Adipocyte (in vitro differentiated cells): ENCODE data around the gene TBC1D26.
"Not testable (repeated sequence)": the region's sequence is repeated elsewhere in the genome, so short reads cannot be mapped to it uniquely, and the experiment has no call there.

ENCODE experiments used
- DNase-seq: peaks from one replicate; pipeline ENCODE4 v3.0.0-alpha.2; 2015; ENCODE audit warnings: low read depth
- H3K27me3 ChIP-seq: replicated peaks from 2 replicates; pipeline ENCODE4 v1.7.0; 2013; ENCODE audit warnings: mild to moderate bottlenecking, low read length, moderate library complexity; ENCODE audit not compliant: control insufficient read depth, insufficient read depth
- H3K36me3 ChIP-seq: 2 replicates; pipeline ENCODE4 v1.7.0; 2013; ENCODE audit warnings: low read length, mild to moderate bottlenecking, moderate library complexity; ENCODE audit not compliant: control insufficient read depth, insufficient read depth, severe bottlenecking
- H3K4me1 ChIP-seq: 2 replicates; pipeline ENCODE4 v1.7.0; 2013; ENCODE audit warnings: mild to moderate bottlenecking, low read length, moderate library complexity; ENCODE audit not compliant: control insufficient read depth, insufficient read depth
- H3K4me3 ChIP-seq: 2 replicates; pipeline ENCODE4 v1.7.0; 2013; ENCODE audit warnings: mild to moderate bottlenecking, low read length, moderate library complexity
- H3K9ac ChIP-seq: 2 replicates; pipeline ENCODE4 v1.7.0; 2013; ENCODE audit warnings: mild to moderate bottlenecking, low read length, moderate library complexity
- H3K9me3 ChIP-seq: 2 replicates; pipeline ENCODE4 v1.7.0; 2013; ENCODE audit warnings: mild to moderate bottlenecking, low read length, moderate library complexity; ENCODE audit not compliant: control insufficient read depth

Gene TBC1D26

DNA sequence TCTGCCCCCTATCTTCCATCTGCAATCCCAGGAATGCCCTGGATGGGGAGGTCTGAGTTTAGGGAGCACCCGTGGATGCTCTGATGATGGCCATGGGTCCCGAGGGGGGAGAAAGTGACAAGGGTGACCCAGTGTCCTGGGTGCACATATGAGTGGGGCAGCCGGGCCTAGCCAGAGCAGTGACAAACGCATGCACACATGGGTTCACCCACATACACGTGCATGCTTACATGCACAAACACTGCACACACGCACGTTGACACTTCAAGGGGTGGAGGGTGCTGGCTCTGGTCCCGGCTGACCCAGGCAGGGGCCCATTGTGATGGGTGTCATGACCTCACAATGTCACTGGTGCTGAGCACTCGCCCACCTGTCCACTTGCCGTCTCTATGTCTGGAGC is at the start of gene TBC1D26:
TBC1D26 (plus strand) TSS at position 384 of the 400 bp plus-strand sequence. CDS start 3,066 bp downstream, outside the sequence.
- not testable (repeated sequence) for H3K36me3 ChIP-seq, H3K27me3 ChIP-seq, H3K9me3 ChIP-seq, H3K4me3 ChIP-seq, H3K9ac ChIP-seq, H3K4me1 ChIP-seq, DNase-seq

DNA sequence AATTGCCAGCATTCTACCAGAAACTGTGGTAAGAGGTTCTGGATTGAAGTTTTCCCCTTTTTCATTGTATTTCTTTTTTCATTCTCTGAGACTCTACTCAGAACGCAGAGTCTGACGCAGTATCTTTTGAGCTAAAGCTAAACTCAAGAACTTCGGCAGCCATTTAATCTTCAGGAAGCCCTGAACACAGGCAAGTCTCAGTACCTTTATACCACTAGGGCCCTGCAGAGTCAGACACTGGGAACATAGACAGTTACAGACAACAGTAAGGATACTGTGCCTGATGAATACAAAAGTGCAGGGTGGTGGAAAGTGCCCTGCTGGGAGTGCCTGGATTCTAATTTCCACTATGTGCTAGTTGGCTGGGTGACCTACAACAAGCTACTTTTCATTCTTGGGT is 48.9 kb upstream of the TBC1D26 start:
- not testable (repeated sequence) for H3K9me3 ChIP-seq, H3K27me3 ChIP-seq, H3K4me1 ChIP-seq, DNase-seq, H3K9ac ChIP-seq, H3K36me3 ChIP-seq
- peak overlapping the region; percentile 78 for H3K4me3 ChIP-seq

DNA sequence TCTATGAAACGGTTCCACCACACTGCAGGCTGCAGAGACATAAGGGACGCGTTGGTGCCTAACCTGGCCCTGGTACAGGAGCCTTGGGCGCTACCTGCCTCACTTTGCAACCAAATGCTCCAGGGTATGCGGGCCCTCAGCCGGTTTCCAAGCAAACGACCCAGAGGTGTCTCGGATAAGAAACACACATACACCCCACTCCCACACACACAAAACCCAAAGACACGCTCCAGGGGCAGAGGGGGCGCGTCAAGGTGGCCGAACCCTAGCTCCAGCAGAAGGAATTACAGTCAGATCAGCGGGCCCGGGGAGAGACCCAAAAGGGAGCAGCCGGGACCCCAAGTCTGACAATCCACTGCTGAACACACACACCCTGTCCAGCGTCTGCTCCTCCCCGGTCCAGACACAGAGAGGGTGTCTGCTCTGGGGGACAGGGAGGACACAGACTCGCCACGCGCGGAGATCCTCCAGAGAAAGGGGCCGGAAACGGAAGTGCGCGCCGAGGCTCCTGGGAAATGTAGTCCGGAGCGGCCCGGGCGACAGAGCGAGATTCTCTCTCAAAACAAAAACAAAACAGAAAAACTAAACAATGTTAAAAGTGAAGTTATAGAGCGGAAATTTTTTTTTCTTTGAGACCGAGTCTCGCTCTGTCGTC is 48.1 kb upstream of the TBC1D26 start, which contains the start of gene TRIM16:
TRIM16 (minus strand) TSS at position 488 of the 655 bp plus-strand sequence. CDS start 32,702 bp downstream, outside the sequence.
- not testable (repeated sequence) for H3K27me3 ChIP-seq, H3K36me3 ChIP-seq
- peak; percentile 88 for DNase-seq

DNA sequence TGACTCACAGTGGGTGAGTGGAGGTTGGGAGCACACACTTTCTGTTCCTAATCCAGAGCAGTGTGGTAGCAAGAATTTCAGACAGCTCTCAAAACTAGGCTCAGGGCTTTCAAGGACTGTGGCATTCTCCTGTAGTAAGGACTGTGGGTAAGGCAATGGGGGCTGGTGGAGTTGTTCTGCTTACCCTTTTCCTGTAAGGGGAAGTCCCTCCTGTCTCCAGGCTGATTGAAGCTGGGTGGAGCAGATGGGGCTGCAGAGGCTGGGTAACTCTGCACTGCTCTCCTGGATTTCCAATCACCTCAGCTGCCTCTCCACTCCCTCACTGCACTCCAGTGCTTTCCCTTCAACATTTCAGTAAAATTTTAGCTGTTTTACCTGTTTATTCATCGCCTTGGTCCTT is 44.6 kb upstream of the TBC1D26 start:
- not testable (repeated sequence) for H3K27me3 ChIP-seq

More for the DNA sequence above, 48.1 kb upstream of the TBC1D26 start, which contains the start of gene TRIM16:
- peak within 1 kb of the TSS; percentile 78 for H3K4me3 ChIP-seq
- H3K4me1 ChIP-seq, H3K9me3 ChIP-seq: not testable (repeated sequence)
- H3K9ac ChIP-seq: peak within 1 kb of the TSS; percentile 84

DNA sequence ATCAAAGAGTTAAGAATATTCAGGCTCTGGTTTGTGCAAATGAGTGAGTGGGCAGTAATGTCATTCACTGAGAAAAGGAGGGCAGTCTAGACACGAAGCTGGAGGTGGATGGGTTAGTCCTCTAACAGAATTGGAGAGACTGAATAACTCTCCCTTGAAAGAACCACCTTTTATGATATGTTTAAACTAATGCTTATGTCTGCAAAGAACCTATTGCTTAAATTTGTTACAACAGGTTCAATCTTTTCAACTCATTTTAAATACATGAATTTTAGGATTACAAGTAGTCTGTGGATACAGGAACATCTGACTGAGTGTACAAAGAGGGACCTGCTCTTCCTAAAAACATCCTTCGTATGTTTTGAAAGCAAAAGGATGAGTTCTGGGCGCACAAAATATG is 33.1 kb upstream of the TBC1D26 start:
- peak; percentile 16 for DNase-seq
- not testable (repeated sequence) for H3K27me3 ChIP-seq, H3K4me1 ChIP-seq, H3K36me3 ChIP-seq, H3K9me3 ChIP-seq
- Histone ChIP-seq H3K9ac (peak overlapping the region; percentile 81), H3K4me3 (peak overlapping the region; percentile 82)

More for the DNA sequence above, 44.6 kb upstream of the TBC1D26 start:
- H3K4me1 ChIP-seq, H3K9ac ChIP-seq, H3K4me3 ChIP-seq, H3K9me3 ChIP-seq, H3K36me3 ChIP-seq, DNase-seq: not testable (repeated sequence)

DNA sequence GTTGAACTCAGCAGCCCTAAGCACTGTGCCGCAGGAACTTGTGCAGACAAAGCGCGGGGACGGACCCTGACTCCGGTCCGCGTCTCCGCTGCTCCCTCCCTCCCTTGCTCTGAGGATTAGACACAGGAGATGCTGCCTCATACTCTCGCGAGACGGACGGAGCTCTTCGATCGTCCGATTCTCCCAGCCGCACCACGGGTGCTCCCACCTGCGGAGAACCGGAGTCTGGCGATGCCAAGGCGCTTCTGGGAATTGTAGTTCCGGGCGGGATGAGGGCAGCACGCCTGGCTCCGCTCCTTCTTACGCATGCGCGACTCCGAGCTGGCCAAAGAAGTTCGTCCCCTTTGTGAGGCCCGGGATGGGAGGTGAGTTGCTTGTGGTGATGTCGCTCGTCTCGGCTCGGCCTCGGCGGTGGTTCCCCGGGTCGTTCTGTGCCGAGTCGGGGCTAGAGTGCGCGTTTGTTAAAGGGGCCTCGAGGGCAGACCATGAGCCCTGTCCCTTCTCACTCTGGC is 32.6 kb upstream of the TBC1D26 start, which contains the start of gene ZNF286A:
ZNF286A (plus strand) TSS at position 340 of the 512 bp plus-strand sequence. CDS start 578 bp downstream, outside the sequence.
- not testable (repeated sequence) for H3K4me1 ChIP-seq, H3K9me3 ChIP-seq, H3K36me3 ChIP-seq, H3K27me3 ChIP-seq
- Histone ChIP-seq H3K4me3 (peak within 1 kb of the TSS; percentile 82), H3K9ac (peak within 1 kb of the TSS; percentile 81)
- peak; percentile 100 for DNase-seq

DNA sequence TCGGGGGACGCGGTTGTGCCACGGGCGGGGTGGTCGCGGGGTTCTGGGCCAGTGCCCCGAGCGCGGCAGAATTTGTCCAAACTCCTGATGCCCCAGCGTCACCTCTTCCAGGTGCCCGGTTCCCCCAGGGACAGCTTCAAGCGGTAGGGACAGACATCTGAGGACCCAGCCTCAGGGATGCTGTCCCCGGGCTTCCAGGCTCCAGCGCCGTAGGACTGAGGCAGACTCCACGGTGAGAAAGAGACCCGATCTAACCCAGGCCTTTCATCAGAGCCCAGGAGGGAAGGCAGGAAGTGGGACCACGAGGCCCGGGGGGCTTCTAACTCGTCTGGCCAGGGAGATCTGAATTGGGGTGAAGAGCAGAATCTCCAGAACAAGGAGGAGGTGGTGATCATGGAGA is 32.1 kb upstream of the TBC1D26 start:
- H3K9me3 ChIP-seq, H3K27me3 ChIP-seq, DNase-seq, H3K4me1 ChIP-seq, H3K36me3 ChIP-seq: not testable (repeated sequence)
- Histone ChIP-seq H3K9ac (peak overlapping the region; percentile 75), H3K4me3 (peak overlapping the region; percentile 82)

DNA sequence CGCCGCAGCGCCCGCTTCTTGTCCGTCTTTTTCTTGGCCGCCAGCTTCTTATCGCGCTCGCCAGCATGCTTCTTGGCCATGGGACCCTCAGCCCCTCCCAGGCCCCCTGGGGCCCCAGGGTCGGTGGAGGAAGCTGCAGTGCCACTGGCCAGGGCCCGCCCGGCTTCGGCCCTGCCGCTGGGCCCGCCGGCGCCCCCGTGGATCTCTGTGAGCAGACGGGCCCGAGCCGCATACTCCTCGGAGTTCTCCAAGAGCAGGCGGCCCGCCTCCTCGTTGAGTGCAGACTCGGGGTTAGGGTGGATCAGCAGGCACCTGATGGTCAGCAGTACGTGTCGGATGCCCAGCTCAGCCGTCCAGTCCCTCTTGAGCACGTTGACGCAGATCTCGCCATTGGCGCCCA is 27.8 kb upstream of the TBC1D26 start:
- DNase-seq, H3K9ac ChIP-seq, H3K4me1 ChIP-seq, H3K4me3 ChIP-seq, H3K27me3 ChIP-seq: not testable (repeated sequence)
- Histone ChIP-seq H3K36me3 (peaks cover 34% of the 10 kb centered on the region), H3K9me3 (peaks cover 37% of the 10 kb centered on the region)

DNA sequence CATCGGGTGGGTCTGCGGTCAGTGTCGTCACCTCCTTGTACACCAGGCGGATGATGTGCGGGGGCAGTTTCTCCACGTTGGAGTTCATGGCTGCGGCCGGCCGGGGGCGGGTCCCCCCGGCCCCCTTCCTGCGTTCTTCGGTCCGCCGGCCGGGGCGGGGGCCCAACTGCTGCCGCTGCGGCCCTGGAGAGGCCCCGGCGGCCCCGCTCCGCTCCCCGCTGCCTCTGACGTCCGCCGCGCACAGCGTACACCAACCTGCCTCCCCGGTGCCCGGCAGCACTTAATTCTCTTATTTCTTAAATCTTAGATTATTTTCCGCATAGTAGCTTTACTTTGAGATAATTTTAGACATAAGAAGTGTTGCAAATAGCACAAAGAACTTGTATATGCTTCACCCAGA is 27.3 kb upstream of the TBC1D26 start:
- not testable (repeated sequence) for H3K4me1 ChIP-seq, H3K9ac ChIP-seq, H3K27me3 ChIP-seq, DNase-seq, H3K4me3 ChIP-seq
- Histone ChIP-seq H3K9me3 (peaks cover 40% of the 10 kb centered on the region), H3K36me3 (peaks cover 34% of the 10 kb centered on the region)

DNA sequence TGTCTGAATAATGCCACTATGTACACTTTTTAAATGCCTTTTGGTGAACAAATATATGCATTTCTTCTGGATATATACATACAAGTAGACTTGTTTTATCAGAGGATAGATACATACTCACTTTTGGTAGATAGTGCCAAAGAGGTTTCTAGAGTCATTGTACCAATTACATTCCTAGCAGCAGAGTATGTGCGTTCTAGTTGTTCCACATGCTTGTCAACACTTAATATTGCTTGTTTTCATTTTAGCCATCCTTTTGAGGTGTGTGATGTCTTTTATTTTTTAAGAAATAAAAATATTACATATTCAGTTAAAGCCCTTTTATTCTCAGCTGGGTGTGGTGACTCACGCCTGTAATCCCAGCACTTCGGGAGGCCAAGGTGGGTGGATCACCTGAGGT is 23.2 kb upstream of the TBC1D26 start:
- not testable (repeated sequence) for H3K4me1 ChIP-seq, H3K9ac ChIP-seq, DNase-seq, H3K27me3 ChIP-seq
- H3K36me3 ChIP-seq: peaks cover 45% of the 10 kb centered on the region
- H3K9me3 ChIP-seq: peaks cover 61% of the 10 kb centered on the region
- peak overlapping the region; percentile 47 for H3K4me3 ChIP-seq

DNA sequence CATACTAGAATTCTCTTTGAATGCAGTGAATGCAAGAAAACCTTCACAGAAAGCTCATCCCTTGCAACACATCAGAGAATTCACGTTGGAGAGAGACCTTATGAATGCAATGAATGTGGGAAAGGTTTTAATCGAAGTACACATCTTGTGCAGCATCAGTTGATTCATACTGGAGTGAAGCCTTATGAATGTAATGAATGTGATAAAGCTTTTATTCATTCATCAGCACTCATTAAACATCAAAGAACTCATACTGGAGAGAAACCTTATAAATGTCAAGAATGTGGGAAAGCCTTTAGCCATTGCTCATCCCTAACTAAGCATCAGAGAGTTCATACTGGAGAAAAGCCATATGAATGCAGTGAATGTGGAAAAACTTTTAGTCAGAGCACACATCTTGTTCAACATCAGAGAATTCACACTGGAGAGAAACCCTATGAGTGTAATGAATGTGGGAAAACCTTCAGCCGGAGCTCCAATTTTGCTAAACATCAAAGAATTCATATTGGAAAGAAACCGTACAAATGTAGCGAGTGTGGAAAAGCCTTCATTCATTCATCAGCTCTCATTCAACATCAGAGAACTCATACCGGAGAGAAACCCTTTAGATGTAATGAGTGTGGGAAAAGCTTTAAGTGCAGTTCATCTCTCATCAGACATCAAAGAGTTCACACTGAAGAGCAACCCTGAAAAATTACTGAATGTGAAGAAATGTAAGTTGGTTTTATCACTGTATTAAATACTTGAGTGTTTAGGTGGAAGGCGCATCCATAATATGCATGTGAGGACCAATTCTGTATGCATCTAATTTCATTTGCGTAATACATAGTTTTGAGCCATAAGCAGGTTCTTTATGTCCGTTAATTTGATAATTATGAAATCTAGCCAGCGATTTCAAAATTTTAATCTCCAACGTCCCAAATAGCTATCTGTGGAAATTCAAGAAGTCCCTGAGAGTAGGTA is 15.2 kb upstream of the TBC1D26 start:
- H3K9ac ChIP-seq, DNase-seq, H3K4me1 ChIP-seq, H3K27me3 ChIP-seq: not testable (repeated sequence)
- peak overlapping the region; percentile 54 for H3K4me3 ChIP-seq
- peaks cover 22% of the 10 kb centered on the region for H3K36me3 ChIP-seq
- peaks cover 63% of the 10 kb centered on the region for H3K9me3 ChIP-seq
